HG03045 (cell line): ENCODE data around the gene RBM20.

ENCODE experiments used
- ATAC-seq: cut with Tn5 transposase; IDR thresholded peaks from one replicate; pipeline ENCODE4 v1.9.1; 2021; ENCODE audit warnings: mild to moderate bottlenecking, moderate library complexity; ENCODE audit not compliant: unreplicated experiment

Gene RBM20

DNA sequence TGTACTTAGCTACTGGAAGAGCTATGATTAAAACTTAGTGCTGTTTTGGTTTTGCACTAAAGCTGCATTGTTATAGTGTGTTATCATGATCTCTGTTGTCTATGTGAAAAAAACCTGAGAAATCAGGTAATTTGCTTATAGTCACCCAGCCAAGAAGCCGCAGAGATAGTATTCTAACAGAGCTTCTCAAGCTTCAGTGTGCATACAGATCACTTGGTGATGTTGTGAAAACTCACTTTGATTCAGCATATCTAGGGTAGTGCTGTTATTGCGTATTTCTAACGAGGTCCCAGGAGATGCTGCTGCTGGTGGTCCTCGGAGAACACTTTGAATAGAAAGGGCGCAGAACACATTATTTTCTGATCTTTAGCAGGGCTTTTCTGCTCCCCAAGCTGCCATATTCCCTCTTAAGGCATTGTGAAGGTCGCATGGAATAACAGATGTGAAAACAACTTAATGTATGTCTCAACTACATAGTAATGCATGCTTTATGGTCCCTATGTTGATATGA, 159.2 kb downstream of the RBM20 start:
- peak; percentile 49 for ATAC-seq

DNA sequence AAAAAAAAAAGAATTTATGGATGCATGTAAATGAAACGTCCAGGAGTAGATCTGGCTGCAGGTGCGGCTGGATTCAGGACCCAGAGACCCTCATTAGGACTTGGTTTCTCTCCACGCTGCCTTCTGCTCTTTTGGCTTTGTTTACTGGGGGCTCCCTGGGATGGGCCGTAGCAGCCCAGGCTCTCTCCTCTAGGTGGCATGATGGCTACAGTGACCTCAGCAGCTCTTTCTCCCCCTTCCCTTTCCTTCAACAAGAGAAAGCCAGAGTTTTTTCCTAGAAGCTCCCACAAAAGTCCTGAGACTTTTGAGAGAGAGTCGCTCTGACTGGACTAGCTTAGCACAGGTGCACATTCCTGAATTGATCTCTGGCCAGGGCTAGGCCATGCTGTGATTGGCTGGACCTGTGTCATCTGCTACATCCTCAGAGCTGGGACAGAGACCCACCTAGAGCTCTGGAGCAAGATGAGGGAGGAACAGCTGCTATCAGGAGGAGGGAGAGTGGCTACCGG, 159.7 kb downstream of the RBM20 start:
- ATAC-seq, result no peak

DNA sequence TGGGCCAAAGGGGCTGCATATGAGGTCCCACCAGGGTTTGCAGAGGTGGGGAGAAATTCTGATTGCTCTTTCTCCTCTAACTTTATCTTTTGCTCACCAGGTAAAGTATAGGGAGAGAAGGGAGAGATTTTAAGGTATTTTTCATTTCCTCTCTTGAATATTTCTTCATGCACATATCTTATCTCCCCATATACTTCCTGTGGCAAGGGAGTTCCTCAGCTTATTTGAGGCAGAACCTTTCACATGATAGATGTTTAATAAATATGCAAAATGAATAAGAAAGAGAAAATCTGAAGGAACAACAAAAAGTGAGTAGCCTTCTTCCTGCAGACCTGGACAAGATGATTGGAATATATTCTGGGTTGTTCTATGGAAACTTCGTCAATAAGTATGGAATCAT, 160.2 kb downstream of the RBM20 start:
- no peak for ATAC-seq

DNA sequence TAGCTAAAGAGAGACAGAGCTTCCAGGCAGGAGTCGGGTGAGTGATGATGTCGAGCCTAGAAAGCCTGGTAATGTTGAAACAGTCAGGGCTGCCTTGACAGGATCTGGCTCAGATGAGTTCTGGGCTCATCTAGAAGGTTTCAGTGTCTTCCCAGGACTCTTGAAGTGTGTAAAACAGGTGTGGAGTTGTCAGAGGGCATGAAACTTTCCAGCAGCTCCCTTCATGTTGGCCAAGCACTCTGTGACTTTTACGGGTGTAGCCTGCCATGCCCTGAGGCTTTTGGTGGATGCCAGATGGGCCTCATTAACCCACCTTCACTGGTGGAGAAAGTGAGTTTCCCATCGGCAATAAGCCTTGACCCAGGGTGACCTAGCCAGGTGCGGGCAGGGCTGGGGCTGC, 161.2 kb downstream of the RBM20 start:
- ATAC-seq, result no peak

DNA sequence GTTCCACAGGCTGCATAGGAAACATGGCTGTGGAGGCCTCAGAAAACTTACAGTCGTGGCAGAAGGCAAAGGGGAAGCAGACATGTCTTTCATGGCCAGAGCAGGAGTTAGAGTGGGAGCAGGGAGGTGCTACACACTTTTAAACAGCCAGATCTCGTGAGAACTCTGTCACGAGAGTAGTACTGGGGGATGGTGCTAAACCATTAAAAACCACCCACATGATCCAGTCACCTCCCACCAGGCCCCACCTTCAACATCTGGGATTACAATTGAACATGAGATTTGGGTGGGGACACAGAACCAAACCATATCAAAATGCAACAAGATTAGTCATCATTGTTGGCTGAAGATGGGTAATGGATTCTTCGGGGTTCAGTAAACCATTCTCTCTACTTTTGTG, 162.2 kb downstream of the RBM20 start:
- ATAC-seq, result no peak

DNA sequence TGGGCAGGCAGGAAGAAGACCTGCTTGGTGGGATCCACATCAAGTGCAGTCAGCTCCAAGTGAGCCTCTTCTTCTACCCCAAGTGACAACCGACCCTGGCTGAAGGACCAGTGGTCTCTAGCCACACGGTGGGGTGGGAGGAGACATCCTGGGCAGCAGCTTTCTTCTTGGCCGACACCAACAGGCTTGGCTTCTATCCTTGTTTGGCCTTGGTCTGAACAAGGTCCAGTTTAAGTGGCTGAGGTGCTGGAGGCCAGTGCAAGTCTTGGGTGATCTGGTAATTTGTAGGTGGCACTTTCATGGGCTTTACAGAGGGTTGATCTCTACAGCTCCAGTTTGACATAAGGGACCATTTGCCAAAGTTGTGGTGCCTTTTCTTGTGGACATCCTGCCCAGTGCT, 164.0 kb downstream of the RBM20 start:
- ATAC-seq, result no peak

DNA sequence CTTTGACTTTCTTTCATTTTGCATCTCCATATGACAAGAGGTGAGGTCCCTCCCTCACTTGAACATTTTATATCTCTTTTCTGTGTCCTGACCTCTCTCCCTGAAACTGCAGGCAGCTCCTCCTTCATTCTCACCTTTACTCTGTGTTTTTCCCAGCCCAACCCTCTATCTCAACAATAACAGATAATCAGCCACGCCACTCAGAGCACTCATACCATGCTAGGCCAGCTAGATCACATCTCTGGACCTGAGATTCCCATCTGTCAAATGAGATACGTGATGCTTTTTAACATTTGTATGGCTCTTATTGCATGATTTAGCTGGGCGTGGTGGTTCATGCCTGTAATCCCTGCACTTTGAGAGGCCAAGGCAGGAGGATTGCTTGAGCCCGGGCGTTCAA, 164.5 kb downstream of the RBM20 start:
- ATAC-seq, result no peak

DNA sequence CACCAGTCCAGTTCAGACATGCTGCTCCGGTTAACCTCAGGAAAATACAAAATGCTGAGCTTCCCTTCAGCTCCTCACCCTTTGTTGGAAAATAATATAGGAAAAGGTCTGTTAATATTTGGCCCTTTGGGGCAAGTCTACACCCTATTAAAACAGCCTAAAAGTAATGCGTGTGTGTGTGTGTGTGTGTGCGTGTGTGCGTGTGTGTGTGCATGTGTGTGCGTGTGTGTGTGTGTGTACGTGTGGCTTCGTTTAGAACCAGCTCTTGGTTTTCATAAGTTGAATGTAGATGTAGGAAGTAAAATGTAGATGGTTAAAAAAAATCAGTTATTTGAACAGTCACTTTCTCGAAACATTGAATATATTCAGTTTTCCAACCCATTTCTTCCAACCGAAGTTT, 166.5 kb downstream of the RBM20 start:
- no peak for ATAC-seq

DNA sequence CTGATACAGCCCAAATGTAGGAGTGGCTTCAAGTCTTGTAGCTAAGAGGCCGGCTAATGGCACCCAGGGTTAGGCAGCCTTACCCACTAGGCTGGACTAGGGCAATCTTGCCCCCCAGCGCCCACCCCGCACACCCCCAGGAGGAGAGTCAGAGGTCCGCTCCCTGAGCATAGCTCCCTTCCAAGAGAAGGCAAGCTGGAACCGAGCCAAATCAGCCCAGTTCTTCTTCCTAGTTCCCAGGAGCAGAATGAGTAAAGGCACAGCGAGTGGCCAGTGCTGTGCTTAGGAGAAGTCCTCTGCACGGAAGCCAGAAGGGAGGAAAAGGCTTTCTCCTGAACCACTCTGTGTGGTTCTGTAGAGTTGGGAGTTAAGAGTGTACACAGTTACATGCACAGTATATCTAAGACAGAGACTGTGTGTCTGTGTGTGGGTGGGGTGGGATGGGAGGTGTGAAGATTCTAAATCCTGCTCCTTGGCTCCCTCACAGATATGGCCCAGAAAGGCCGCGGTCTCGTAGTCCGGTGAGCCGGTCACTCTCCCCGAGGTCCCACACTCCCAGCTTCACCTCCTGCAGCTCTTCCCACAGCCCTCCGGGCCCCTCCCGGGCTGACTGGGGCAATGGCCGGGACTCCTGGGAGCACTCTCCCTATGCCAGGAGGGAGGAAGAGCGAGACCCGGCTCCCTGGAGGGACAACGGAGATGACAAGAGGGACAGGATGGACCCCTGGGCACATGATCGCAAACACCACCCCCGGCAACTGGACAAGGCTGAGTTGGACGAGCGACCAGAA, 167.8 kb downstream of the RBM20 start:
- no peak for ATAC-seq

DNA sequence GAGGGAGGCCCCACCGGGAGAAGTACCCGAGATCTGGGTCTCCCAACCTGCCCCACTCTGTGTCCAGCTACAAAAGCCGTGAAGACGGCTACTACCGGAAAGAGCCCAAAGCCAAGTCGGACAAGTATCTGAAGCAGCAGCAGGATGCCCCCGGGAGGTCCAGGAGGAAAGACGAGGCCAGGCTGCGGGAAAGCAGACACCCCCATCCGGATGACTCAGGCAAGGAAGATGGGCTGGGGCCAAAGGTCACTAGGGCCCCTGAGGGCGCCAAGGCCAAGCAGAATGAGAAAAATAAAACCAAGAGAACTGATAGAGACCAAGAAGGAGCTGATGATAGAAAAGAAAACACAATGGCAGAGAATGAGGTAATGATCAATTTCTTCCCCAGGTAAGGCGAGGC, 168.4 kb downstream of the RBM20 start:
- ATAC-seq, result no peak

DNA sequence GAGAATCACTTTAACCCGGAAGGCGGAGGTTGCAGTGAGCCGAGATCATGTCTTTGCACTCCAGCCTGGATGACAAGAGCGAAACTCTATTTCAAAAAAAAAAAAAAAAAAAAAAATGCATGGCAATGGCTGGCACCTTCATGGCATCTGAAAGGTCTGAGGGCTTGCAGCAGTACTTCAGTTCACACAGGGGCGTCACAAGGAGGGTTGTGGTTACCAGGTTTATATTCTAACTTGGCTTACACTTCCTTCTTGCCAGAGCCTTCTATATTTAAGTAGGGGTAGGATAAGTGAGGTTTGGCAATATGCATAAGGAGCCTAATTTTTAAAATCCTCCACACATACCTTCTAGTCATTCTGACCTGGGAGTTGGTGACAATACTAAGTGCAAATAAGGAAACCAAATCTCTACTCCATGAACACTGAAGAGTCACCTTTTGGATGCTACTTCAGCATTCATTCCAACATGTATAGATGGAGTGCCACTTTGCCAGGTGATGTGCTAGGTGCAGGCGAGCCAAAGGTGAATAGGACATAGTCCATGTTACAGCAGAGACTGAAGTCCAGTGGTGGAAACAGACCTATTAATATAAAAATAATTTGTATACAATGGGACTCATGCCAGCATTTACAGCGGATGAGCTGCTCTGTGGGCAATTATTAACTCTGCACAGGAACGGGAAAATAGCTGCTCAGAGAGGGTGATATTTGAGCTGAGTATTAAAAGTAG, 169.8 kb downstream of the RBM20 start:
- ATAC-seq, result no peak

DNA sequence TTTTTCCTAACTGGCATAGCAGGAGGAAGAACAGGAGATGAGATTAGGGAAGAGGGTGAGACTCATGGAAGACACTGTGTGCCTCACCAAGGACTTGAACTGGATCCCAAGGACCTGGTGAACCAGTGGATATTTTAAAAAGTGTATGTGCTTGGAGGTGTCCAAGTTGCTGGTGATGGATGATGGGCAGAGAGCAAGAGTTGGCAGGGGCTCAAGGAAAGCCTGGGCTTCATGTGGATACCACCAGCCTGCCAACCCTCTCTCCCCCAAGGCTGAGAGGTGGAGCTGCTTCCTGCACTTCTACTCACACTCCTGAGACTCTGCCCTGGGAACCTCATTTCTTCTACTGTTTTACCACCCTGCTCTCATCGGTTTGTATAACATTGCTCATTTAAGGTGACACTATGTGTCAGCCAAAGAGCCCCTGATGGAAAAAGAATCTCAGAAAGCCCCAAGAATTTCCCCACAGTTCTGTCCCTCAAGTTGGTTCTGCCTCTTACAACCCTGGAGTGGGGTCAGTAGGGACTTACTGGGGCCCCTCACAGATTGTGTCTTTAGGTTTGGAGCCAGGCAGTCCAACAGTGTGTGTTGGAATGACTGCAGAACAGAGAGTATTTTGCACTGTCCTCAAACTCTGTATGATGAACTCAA, 171.3 kb downstream of the RBM20 start:
- ATAC-seq, result peak; percentile 82

DNA sequence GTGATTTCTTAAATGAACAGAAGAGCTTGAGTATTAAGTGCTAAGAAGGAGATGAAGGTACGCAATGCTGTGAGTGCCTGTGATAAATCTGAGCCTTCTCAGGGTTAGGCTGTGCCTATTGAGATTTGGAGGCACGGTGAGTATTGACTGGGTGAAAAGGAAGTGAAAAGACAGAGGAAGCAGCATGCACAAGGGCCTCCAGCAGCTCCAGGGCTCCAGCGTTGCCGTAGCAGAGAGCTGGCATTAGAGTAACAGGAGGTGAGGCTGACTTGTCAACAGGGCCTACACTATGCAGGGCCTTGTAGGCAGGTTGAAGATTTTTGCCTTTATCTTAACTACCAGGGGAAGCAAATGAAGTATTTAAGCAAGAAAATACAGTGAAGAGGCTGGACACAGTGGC, 173.5 kb downstream of the RBM20 start:
- ATAC-seq, result no peak

DNA sequence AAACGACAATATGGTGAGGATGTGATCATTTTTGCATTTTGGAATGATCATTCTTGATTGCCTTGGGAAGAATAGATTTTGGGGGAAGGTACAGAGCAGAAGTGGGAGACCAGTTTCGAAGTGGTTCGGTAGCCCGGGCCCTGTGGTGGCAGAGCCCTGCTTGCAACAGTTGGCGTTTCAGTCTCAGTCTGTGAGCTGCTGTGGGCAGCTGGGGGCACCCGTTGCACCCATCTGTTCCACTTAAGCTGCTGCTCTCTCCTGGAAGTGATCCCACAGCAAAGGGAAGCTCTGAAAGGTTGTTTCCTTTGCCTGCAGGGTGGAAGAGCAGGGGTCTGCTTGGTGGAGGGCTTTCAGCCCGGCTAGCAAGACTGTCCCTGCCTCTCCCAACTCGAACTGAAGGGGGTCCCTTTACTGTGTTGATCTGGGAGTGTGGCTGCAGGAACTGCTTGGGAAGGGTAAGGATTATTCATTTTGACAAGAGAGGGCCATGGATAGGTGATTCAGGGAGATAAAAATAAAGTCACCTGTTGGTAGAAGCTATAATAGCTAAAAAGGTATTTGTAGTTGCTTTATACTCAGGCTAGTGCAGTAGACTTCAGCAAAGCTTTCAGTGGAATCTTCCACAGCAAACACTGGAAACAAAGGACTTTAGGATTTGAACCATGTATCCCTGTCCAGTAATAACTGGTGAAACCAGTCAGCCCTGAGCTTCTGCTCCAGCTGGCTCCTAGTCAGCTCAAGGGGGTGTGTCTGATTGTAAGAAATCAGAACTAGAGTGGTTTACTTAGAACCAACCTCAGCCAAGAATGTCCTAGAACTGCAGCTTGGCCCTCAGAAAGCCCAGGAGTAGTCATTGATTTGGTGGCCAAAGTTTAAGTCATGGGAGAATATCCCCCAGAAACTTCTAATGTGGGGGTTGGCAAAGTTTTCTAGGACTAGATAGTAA, 174.4 kb downstream of the RBM20 start:
- no peak for ATAC-seq

DNA sequence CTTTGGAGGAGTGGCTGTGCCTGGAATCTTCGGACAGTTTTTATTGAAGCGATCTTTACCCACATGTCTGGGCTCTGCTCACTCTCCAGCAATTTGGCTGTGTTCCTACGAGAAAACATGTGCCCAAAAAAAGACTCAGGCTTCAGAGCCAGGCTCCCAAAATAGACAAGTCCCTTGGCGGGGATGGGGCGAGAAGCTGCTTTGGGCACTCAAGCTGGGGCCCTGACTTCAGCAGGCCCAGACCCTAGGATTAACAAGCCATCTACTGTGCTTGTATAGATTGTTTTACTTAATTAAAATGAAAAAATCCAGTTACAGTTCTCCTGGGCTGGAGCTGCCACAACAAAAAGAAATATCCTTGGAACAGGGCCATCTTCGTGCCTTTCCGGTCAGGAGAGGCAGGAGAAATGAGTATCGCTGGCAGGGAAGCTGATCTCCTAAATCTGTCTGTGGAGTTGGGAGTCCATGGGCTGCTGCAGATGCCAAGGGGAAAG, 176.2 kb downstream of the RBM20 start:
- ATAC-seq, result no peak

DNA sequence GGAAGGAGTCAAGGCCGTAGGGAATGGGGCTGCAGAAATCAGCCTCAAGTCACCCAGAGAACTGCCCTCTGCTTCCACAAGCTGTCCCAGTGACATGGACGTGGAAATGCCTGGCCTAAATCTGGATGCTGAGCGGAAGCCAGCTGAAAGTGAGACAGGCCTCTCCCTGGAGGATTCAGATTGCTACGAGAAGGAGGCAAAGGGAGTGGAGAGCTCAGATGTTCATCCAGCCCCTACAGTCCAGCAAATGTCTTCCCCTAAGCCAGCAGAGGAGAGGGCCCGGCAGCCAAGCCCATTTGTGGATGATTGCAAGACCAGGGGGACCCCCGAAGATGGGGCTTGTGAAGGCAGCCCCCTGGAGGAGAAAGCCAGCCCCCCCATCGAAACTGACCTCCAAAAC, 177.4 kb downstream of the RBM20 start:
- no peak for ATAC-seq

DNA sequence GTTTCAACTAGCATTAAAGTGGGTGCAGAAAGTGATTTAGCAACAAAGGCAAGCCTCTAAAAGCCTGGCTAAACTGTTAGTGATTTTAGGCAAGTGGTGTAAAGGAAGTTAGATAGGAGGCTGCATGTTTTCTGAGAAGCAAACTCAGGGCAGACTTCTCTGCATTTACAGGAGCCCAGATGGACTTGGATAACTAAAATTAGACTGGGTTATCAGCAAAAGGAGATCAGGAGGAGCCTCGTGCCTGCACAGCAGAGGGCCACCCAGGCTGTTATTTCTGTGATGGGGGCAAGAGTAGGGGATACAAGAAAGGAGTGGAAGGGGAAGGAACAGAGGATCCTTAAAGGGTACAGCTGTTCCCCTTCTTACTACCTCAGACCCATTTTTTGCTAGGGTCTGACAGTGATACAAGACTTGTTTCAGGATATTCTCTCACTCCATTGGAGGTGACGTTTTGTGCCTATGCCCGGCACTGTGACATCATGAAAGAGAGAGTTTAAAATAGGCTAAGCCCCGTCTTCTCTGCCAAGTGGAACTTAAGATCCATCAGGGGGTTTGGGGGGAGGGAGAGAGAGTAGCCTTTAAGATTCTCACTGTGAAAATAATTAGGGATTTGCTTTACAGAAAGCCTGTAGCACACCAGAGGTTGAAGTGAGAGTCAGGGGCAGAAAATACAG, 178.0 kb downstream of the RBM20 start:
- ATAC-seq, result no peak

DNA sequence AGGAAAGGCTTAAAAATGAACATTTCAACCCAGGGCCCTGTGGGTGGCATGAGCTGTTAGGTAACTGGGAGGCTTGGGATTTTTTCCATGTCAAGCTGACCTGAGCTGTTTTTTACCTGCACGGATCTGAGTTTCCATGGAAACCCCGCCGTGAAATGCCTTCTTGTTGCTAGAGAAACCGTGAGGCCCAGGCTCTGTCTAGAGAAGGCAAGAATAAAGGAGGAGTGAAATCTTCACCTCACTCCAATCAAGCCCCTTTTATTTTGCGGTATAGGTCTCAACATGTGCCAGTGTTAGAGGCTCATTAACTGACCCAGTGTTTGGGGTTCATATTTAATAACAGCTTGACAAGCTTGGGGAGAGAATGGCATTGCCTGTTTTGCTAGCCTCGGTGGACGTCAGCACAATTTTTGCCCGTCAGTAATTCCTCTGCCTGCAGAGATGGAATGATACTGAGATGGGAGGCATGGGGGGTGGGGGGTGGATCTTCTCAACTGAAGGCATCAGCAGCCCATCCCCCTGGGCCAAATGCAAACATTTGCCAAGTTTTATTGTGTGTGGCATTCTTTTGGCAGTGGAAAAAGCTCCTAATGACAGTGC, 178.7 kb downstream of the RBM20 start:
- ATAC-seq, result no peak

DNA sequence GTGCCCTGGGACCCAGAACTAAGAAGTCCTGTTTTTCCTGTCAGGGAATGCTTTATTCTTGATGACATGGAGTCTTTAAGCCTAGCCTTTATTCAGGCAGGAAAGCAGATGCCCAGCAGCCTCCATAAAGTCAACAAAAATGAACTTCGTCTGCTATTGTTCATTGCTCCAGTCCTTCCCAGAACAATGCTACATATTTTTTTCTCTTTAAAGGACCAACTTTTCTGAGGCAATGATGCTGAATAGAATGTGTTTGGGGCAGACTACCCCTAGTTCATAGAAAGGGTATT, 180.0 kb downstream of the RBM20 start:
- no peak for ATAC-seq

DNA sequence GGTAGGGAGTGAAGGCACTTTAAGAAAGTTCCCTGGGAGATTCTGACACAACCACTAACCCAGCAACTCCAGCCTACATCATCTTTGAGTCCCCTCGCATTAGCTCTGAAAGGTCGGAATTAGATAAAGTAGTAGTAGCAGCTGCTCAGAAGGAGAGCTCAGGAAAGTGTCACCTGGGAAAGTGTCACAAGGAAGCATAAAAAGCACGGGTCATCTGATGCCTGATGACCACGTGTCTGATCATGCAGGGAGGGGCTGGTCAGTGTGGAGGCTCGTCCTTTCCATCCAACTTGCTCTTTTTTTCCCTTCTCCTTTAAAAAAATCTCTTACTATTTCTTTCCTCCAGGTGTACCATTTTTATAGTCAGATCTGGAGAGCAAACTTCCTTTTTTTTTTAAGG, 180.5 kb downstream of the RBM20 start:
- ATAC-seq, result no peak
